HepG2 (cell line): ENCODE data around the gene SCGB2A2.

Experiments
- CTCF ChIP-seq: sonication (generic); formaldehyde crosslinking; IDR thresholded peaks from 2 replicates; pipeline ENCODE4 v1.5.0; 2020; ENCODE audit warnings: mild to moderate bottlenecking, missing genetic modification reagents, moderate library complexity
- NFAT5 ChIP-seq: sonication (generic); formaldehyde crosslinking; IDR thresholded peaks from 2 replicates; pipeline ENCODE4 v1.4.0; 2020; ENCODE audit warnings: missing genetic modification reagents
- SMC3 ChIP-seq: IDR thresholded peaks from 2 replicates; pipeline ENCODE4 v1.6.1; 2011; ENCODE audit warnings: low read length, improper control_type of control experiment
- TF ChIP-seq, protein P1 (sequence below): sonication (generic); formaldehyde crosslinking; conservative IDR thresholded peaks from 2 replicates; pipeline ENCODE4 v1.8.1; 2023; ENCODE audit warnings: missing genetic modification reagents
- TF ChIP-seq, protein P2 (sequence below): sonication (generic); formaldehyde crosslinking; IDR thresholded peaks from one replicate; pipeline ENCODE4 v1.5.1; 2020; ENCODE audit warnings: mild to moderate bottlenecking, missing genetic modification reagents; ENCODE audit errors: not compliant biosample characterization

DNA sequence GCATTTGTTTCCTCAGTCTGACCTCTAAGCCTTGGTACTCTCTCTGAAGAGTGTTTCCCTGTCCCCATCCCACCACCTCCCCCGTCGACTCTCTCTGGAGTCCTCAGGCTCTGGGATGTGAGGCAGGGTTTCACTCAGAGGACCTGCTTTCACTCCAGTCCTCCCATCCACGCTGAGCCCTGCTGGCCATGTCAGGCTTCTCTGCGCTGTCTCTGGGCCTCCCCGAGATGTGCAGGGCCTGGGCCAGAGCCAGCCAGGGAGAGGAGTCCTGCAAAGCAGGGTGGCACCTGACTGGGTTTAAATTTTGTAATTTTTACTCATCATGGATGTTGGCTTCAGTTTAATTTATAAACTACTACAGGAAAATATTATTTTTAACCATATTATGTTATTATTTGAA lies 3.3 kb downstream of the SCGB2A2 start:
- TF ChIP-seq SMC3 (no peak), NFAT5 (no peak), CTCF (no peak)
- TF ChIP-seq, protein P1, sequence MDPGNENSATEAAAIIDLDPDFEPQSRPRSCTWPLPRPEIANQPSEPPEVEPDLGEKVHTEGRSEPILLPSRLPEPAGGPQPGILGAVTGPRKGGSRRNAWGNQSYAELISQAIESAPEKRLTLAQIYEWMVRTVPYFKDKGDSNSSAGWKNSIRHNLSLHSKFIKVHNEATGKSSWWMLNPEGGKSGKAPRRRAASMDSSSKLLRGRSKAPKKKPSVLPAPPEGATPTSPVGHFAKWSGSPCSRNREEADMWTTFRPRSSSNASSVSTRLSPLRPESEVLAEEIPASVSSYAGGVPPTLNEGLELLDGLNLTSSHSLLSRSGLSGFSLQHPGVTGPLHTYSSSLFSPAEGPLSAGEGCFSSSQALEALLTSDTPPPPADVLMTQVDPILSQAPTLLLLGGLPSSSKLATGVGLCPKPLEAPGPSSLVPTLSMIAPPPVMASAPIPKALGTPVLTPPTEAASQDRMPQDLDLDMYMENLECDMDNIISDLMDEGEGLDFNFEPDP, result no peak
- TF ChIP-seq, protein P2, sequence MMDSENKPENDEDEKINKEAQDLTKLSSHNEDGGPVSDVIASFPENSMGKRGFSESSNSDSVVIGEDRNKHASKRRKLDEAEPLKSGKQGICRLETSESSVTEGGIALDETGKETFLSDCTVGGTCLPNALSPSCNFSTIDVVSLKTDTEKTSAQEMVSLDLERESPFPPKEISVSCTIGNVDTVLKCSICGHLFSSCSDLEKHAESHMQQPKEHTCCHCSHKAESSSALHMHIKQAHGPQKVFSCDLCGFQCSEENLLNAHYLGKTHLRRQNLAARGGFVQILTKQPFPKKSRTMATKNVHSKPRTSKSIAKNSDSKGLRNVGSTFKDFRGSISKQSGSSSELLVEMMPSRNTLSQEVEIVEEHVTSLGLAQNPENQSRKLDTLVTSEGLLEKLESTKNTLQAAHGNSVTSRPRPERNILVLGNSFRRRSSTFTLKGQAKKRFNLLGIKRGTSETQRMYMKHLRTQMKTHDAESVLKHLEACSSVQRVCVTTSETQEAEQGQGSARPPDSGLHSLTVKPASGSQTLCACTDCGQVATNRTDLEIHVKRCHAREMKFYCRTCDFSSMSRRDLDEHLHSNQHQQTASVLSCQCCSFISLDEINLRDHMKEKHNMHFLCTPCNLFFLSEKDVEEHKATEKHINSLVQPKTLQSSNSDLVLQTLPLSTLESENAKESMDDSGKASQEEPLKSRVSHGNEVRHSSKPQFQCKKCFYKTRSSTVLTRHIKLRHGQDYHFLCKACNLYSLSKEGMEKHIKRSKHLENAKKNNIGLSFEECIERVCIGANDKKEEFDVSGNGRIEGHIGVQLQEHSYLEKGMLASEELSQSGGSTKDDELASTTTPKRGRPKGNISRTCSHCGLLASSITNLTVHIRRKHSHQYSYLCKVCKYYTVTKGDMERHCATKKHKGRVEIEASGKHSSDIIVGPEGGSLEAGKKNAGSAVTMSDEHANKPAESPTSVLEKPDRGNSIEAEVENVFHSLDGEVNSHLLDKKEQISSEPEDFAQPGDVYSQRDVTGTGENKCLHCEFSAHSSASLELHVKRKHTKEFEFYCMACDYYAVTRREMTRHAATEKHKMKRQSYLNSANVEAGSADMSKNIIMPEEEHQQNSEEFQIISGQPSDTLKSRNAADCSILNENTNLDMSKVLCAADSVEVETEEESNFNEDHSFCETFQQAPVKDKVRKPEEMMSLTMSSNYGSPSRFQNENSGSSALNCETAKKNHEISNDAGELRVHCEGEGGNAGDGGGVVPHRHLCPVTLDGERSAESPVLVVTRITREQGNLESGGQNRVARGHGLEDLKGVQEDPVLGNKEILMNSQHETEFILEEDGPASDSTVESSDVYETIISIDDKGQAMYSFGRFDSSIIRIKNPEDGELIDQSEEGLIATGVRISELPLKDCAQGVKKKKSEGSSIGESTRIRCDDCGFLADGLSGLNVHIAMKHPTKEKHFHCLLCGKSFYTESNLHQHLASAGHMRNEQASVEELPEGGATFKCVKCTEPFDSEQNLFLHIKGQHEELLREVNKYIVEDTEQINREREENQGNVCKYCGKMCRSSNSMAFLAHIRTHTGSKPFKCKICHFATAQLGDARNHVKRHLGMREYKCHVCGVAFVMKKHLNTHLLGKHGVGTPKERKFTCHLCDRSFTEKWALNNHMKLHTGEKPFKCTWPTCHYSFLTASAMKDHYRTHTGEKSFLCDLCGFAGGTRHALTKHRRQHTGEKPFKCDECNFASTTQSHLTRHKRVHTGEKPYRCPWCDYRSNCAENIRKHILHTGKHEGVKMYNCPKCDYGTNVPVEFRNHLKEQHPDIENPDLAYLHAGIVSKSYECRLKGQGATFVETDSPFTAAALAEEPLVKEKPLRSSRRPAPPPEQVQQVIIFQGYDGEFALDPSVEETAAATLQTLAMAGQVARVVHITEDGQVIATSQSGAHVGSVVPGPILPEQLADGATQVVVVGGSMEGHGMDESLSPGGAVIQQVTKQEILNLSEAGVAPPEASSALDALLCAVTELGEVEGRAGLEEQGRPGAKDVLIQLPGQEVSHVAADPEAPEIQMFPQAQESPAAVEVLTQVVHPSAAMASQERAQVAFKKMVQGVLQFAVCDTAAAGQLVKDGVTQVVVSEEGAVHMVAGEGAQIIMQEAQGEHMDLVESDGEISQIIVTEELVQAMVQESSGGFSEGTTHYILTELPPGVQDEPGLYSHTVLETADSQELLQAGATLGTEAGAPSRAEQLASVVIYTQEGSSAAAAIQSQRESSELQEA (CRISPR knock-in tag), result no peak
